ENCODE data around the gene GPR32.
"Not testable (repeated sequence)": the region's sequence is repeated elsewhere in the genome, so short reads cannot be mapped to it uniquely, and the experiment has no call there.

Gene GPR32

DNA sequence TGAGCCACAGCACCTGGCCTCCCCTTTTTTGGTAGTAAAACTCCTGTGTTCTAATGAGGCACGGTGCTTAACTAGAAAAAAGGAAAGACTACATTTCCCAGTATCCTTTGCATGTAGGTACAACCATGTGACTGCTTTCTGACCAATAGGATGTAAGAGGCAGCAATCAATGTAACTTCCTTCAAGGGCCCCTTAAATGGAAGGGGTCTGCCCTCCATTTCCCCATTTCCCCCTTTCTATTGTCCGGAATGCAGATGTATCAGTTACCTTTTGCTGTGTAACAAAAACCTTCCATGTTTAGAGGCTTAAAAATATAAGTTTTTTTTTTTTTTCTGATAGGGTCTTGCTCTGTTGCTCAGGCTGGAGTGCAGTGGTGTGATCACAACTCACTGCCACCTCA lies 2.2 kb downstream of the GPR32 start:
- H3K27me3 ChIP-seq (ENCODE audit: low read depth, low read length) = peaks cover 2% of the 10 kb centered on the region
- H3K4me3 ChIP-seq (ENCODE audit: low read depth in 1 of 2, low read length in 2 of 2) = no peak overlapping the region
- peaks cover 0 to 2% of the 10 kb centered on the region in 2 donors for H3K9me3 ChIP-seq (ENCODE audit: control insufficient read depth in 1 of 2, low read length in 2 of 2)
- H3K36me3 ChIP-seq (ENCODE audit: control insufficient read depth in 1 of 2, insufficient read depth in 2 of 2, low read length in 2 of 2) = no peaks in the 10 kb centered on the region
- no peak overlapping the region for H3K27ac ChIP-seq (ENCODE audit: low read length)
- no peaks in the 10 kb centered on the region for H3K4me1 ChIP-seq (ENCODE audit: control insufficient read depth in 1 of 2, insufficient read depth in 2 of 2, low read length in 2 of 2)

DNA sequence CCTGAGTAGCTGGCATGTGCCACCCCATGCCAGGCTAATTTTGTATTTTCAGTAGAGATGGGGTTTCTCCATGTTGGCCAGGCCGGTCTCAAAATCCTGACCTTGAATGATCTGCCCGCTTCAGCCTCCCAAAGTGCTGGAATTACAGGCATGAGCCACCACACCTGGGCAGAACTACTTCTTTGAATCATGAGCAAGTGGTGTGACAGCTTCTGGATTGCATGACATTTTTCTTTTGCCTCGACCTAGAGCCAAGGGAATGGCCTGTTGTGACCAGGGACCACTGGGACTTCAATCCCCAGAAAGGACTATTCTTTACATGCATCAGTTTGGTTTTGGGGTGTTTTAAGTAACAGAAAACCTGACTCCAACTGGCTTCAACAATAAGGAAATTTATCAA lies 2.6 kb downstream of the GPR32 start:
- not testable (repeated sequence) for H3K4me1 ChIP-seq (ENCODE audit: control insufficient read depth in 1 of 2, insufficient read depth in 2 of 2, low read length in 2 of 2); H3K27me3 ChIP-seq (ENCODE audit: low read depth, low read length); H3K9me3 ChIP-seq (ENCODE audit: control insufficient read depth in 1 of 2, low read length in 2 of 2); H3K27ac ChIP-seq (ENCODE audit: low read length); H3K4me3 ChIP-seq (ENCODE audit: low read depth in 1 of 2, low read length in 2 of 2); H3K36me3 ChIP-seq (ENCODE audit: control insufficient read depth in 1 of 2, insufficient read depth in 2 of 2, low read length in 2 of 2)

GRCh38 chr19:50773454-50773853 lies 3.2 kb downstream of the GPR32 start:
- H3K27ac ChIP-seq (ENCODE audit: low read length); H3K36me3 ChIP-seq (ENCODE audit: control insufficient read depth in 1 of 2, insufficient read depth in 2 of 2, low read length in 2 of 2); H3K4me3 ChIP-seq (ENCODE audit: low read depth in 1 of 2, low read length in 2 of 2); H3K4me1 ChIP-seq (ENCODE audit: control insufficient read depth in 1 of 2, insufficient read depth in 2 of 2, low read length in 2 of 2); H3K9me3 ChIP-seq (ENCODE audit: control insufficient read depth in 1 of 2, low read length in 2 of 2): not testable (repeated sequence)
- H3K27me3 ChIP-seq (ENCODE audit: low read depth, low read length) = peaks cover 11% of the 10 kb centered on the region

GRCh38 chr19:50776131-50776530 lies 5.9 kb downstream of the GPR32 start:
- Histone ChIP-seq H3K9me3 (ENCODE audit: control insufficient read depth in 1 of 2, low read length in 2 of 2) (peaks cover 0 to 2% of the 10 kb centered on the region in 2 donors), H3K4me3 (ENCODE audit: low read depth in 1 of 2, low read length in 2 of 2) (no peak overlapping the region), H3K27ac (ENCODE audit: low read length) (no peak overlapping the region), H3K27me3 (ENCODE audit: low read depth, low read length) (peaks cover 38% of the 10 kb centered on the region), H3K4me1 (ENCODE audit: control insufficient read depth in 1 of 2, insufficient read depth in 2 of 2, low read length in 2 of 2) (no peaks in the 10 kb centered on the region), H3K36me3 (ENCODE audit: control insufficient read depth in 1 of 2, insufficient read depth in 2 of 2, low read length in 2 of 2) (no peaks in the 10 kb centered on the region)

DNA sequence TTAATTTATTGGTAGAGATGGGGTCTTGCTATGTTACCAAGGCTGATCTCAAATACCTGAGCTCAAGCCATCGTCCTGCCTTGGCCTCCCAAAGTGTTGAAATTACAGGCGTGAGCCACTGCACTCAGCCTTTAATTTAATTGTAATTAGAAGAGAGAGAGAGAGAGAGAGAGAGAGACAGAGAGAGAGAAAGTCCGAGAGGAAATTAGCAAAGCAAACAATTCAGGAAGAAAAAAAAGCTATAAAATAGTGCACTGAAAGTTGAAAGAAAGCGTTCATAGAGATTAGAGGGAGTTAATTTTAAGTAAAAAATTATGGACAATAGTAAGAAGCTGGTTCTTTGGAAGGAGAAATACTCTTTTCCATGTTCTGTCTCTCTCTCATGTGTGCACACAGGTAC lies 7.0 kb downstream of the GPR32 start:
- Histone ChIP-seq H3K27me3 (ENCODE audit: low read depth, low read length) (peaks cover 40% of the 10 kb centered on the region), H3K9me3 (ENCODE audit: control insufficient read depth in 1 of 2, low read length in 2 of 2) (peaks cover 0 to 2% of the 10 kb centered on the region in 2 donors), H3K4me3 (ENCODE audit: low read depth in 1 of 2, low read length in 2 of 2) (no peak overlapping the region), H3K36me3 (ENCODE audit: control insufficient read depth in 1 of 2, insufficient read depth in 2 of 2, low read length in 2 of 2) (no peaks in the 10 kb centered on the region), H3K4me1 (ENCODE audit: control insufficient read depth in 1 of 2, insufficient read depth in 2 of 2, low read length in 2 of 2) (no peaks in the 10 kb centered on the region), H3K27ac (ENCODE audit: low read length) (no peak overlapping the region)

GRCh38 chr19:50777830-50778303 lies 7.6 kb downstream of the GPR32 start:
- Histone ChIP-seq H3K4me1 (ENCODE audit: control insufficient read depth in 1 of 2, insufficient read depth in 2 of 2, low read length in 2 of 2) (no peaks in the 10 kb centered on the region), H3K36me3 (ENCODE audit: control insufficient read depth in 1 of 2, insufficient read depth in 2 of 2, low read length in 2 of 2) (no peaks in the 10 kb centered on the region), H3K27ac (ENCODE audit: low read length) (no peak overlapping the region), H3K27me3 (ENCODE audit: low read depth, low read length) (peaks cover 40% of the 10 kb centered on the region), H3K9me3 (ENCODE audit: control insufficient read depth in 1 of 2, low read length in 2 of 2) (peaks cover 0 to 2% of the 10 kb centered on the region in 2 donors), H3K4me3 (ENCODE audit: low read depth in 1 of 2, low read length in 2 of 2) (no peak overlapping the region)

- H3K9me3 ChIP-seq (ENCODE audit: control insufficient read depth in 1 of 2, low read length in 2 of 2) = peaks cover 0 to 2% of the 10 kb centered on the region in 2 donors
- H3K4me3 ChIP-seq (ENCODE audit: low read depth in 1 of 2, low read length in 2 of 2) = no peak overlapping the region
- peaks cover 0 to 3% of the 10 kb centered on the region in 2 donors for H3K4me1 ChIP-seq (ENCODE audit: control insufficient read depth in 1 of 2, insufficient read depth in 2 of 2, low read length in 2 of 2)
- H3K36me3 ChIP-seq (ENCODE audit: control insufficient read depth in 1 of 2, insufficient read depth in 2 of 2, low read length in 2 of 2) = no peaks in the 10 kb centered on the region
- peaks cover 40% of the 10 kb centered on the region for H3K27me3 ChIP-seq (ENCODE audit: low read depth, low read length)
- no peak overlapping the region for H3K27ac ChIP-seq (ENCODE audit: low read length)
Measured at GRCh38 chr19:50778906-50779430, 8.7 kb downstream of the GPR32 start.

- Histone ChIP-seq H3K4me1 (ENCODE audit: control insufficient read depth in 1 of 2, insufficient read depth in 2 of 2, low read length in 2 of 2) (peaks cover 0 to 3% of the 10 kb centered on the region in 2 donors), H3K4me3 (ENCODE audit: low read depth in 1 of 2, low read length in 2 of 2) (no peak overlapping the region), H3K27ac (ENCODE audit: low read length) (no peak overlapping the region), H3K9me3 (ENCODE audit: control insufficient read depth in 1 of 2, low read length in 2 of 2) (peaks cover 0 to 2% of the 10 kb centered on the region in 2 donors), H3K36me3 (ENCODE audit: control insufficient read depth in 1 of 2, insufficient read depth in 2 of 2, low read length in 2 of 2) (no peaks in the 10 kb centered on the region), H3K27me3 (ENCODE audit: low read depth, low read length) (peaks cover 40% of the 10 kb centered on the region)
Measured at GRCh38 chr19:50779504-50780457, 9.5 kb downstream of the GPR32 start.

DNA sequence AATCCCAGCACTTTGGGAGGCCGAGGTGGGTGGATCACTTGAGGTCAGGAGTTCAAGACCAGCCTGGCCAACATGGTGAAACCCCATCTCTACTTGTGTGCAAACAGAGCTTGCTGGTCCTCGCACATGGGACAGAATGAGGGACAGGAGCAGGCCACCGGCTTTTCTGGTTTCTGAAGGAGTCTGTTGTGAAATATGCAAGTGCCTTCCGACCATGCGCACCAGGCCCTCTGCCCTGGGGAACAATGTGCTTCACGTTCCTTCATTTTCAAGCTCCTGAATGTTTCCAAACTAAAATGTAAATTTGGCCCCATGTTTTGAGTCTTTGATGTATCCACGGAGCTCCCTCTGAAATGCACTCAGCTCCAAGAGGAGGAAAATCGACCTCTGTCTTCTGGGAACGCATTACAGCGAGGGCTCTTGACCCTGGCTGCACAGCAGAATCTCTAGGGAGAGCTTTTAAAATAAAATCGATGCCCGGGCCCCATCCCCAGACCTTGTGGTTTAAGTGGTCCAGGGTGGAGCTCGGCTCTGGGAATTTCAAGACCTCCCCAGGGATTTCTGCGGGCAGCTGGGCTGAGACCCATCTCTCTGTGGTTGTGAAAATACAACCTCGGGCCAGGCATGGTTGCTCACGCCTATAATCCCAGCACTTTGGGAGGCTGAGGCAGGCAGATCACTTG lies 10.6 kb downstream of the GPR32 start:
- H3K9me3 ChIP-seq (ENCODE audit: control insufficient read depth in 1 of 2, low read length in 2 of 2) = peaks cover 0 to 2% of the 10 kb centered on the region in 2 donors
- H3K36me3 ChIP-seq (ENCODE audit: control insufficient read depth in 1 of 2, insufficient read depth in 2 of 2, low read length in 2 of 2) = no peaks in the 10 kb centered on the region
- no peak overlapping the region for H3K4me3 ChIP-seq (ENCODE audit: low read depth in 1 of 2, low read length in 2 of 2)
- H3K4me1 ChIP-seq (ENCODE audit: control insufficient read depth in 1 of 2, insufficient read depth in 2 of 2, low read length in 2 of 2) = peaks cover 0 to 3% of the 10 kb centered on the region in 2 donors
- H3K27me3 ChIP-seq (ENCODE audit: low read depth, low read length) = peaks cover 40% of the 10 kb centered on the region
- H3K27ac ChIP-seq (ENCODE audit: low read length) = no peak overlapping the region

GRCh38 chr19:50783848-50784152 lies 13.5 kb downstream of the GPR32 start:
- H3K27ac ChIP-seq (ENCODE audit: low read length); H3K9me3 ChIP-seq (ENCODE audit: control insufficient read depth in 1 of 2, low read length in 2 of 2); H3K4me1 ChIP-seq (ENCODE audit: control insufficient read depth in 1 of 2, insufficient read depth in 2 of 2, low read length in 2 of 2); H3K4me3 ChIP-seq (ENCODE audit: low read depth in 1 of 2, low read length in 2 of 2); H3K36me3 ChIP-seq (ENCODE audit: control insufficient read depth in 1 of 2, insufficient read depth in 2 of 2, low read length in 2 of 2): not testable (repeated sequence)
- H3K27me3 ChIP-seq (ENCODE audit: low read depth, low read length) = peaks cover 25% of the 10 kb centered on the region

GRCh38 chr19:50784710-50785109 lies 14.4 kb downstream of the GPR32 start:
- H3K9me3 ChIP-seq (ENCODE audit: control insufficient read depth in 1 of 2, low read length in 2 of 2) = no peaks in the 10 kb centered on the region
- no peak overlapping the region for H3K27ac ChIP-seq (ENCODE audit: low read length)
- peaks cover 16% of the 10 kb centered on the region for H3K27me3 ChIP-seq (ENCODE audit: low read depth, low read length)
- no peaks in the 10 kb centered on the region for H3K36me3 ChIP-seq (ENCODE audit: control insufficient read depth in 1 of 2, insufficient read depth in 2 of 2, low read length in 2 of 2)
- peaks cover 0 to 3% of the 10 kb centered on the region in 2 donors for H3K4me1 ChIP-seq (ENCODE audit: control insufficient read depth in 1 of 2, insufficient read depth in 2 of 2, low read length in 2 of 2)
- no peak overlapping the region for H3K4me3 ChIP-seq (ENCODE audit: low read depth in 1 of 2, low read length in 2 of 2)

Data from muscle layer of duodenum (tissue), 2 donors.